Epithelial cell of esophagus (primary cell): ENCODE results near the gene FAM174C.
A peak's percentile ranks its signal among the peaks of the same experiment; 100 is the strongest.

ENCODE experiments used
- DNase-seq: peaks from one replicate; pipeline ENCODE4 v3.0.0; 2010; ENCODE audit warnings: low read depth
- H3K4me3 ChIP-seq: 2 replicates; pipeline ENCODE4 v1.5.1; 2011; ENCODE audit warnings: mild to moderate bottlenecking, low read length, control low read depth
- CTCF ChIP-seq: IDR thresholded peaks from 2 replicates; pipeline ENCODE4 v1.5.1; 2011; ENCODE audit warnings: low read depth, mild to moderate bottlenecking, low read length, control low read depth, inconsistent platforms; ENCODE audit not compliant: insufficient read depth; ENCODE audit errors: missing control alignments

FAM174C gene

GRCh38 chr19:1275260-1275975, at the start of gene FAM174C:
TSS of gene FAM174C (plus strand) at chr19:1275530. CDS start at chr19:1275550, 20 bp downstream.
- H3K4me3 ChIP-seq, result peak within 1 kb of the TSS; percentile 74
- no peak for TF ChIP-seq CTCF
- peak; percentile 98 for DNase-seq

DNA sequence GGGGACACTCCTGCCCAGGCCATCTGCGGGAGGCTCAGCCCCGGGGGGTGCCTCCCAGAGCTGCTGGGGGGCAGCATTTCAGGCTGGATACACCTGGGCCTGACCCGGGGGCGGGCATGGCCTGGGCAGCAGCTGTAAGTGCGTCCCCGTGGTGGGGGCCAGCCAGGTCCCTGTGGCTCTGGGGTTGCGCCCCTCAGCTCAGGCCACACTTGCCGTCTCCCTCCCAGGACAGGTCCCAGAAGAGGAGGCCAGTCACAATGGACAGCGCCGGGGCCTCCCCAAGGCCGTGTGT, 49.2 kb upstream of the FAM174C start:
- no peak for TF ChIP-seq CTCF
- no peak overlapping the region for H3K4me3 ChIP-seq

GRCh38 chr19:1226522-1227303, 48.6 kb upstream of the FAM174C start:
- no peak overlapping the region for H3K4me3 ChIP-seq
- TF ChIP-seq CTCF, result no peak
- DNase-seq, result no peak

More for the DNA sequence above, 49.2 kb upstream of the FAM174C start:
- no peak for DNase-seq

DNA sequence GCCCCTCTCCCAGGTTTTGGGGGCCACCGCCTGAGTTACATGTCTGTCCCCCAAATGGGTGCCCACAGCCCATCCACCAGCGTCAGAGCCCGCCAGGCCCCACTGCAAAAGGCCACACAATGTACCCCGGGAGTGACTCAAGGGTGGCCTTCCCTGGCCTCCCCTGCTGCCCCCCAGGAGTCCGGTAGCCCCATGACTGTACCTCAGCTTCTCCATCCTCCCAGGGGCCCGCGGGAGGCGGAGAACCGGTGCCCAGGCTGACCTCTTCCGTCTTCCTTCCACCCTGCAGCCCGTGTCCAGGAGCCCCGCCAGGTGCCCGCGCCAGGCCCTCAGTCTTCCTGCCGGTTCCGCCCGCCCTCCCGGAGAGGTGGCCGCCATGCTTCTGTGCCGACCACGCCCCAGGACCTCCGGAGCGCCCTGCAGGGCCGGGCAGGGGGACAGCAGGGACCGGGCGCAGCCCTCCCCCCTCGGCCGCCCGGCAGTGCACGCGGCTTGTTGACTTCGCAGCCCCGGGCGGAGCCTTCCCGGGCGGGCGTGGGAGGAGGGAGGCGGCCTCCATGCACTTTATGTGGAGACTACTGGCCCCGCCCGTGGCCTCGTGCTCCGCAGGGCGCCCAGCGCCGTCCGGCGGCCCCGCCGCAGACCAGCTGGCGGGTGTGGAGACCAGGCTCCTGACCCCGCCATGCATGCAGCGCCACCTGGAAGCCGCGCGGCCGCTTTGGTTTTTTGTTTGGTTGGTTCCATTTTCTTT, 47.9 kb upstream of the FAM174C start:
- no peak overlapping the region for H3K4me3 ChIP-seq
- no peak for DNase-seq
- TF ChIP-seq CTCF, result no peak

DNA sequence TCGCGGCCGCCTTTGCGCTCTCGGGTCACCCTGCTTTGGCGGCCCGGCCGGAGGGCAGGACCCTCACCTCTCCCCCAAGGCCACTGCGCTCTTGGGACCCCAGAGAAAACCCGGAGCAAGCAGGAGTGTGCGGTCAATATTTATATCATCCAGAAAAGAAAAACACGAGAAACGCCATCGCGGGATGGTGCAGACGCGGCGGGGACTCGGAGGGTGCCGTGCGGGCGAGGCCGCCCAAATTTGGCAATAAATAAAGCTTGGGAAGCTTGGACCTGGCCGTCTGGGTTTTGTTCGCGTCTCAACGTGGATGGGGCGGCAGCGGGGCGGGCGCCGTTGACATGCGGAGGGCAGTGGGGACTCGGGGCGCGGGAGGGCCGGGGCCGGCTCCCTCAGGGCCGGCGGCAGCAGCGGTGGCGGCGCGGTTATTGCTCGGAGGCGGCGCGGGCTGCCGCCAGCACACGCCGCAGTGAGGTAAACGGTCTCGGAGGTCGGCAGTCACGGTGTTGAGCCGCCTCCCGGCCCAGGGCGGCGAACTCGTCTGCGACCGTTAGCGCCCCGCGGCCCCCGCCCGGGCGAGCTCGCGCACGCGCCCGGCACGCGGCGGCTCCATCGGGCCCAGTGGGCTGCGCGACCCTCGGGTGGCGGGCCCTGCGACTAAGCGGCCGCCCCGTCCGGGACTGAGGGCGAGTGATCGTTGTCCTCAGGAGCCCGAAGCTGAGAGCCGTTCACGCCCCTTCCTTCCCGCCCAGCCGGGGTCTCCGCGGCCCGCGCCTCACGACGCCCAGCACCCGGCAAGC, 47.0 kb upstream of the FAM174C start:
- TF ChIP-seq CTCF, result no peak
- DNase-seq, result no peak
- no peak overlapping the region for H3K4me3 ChIP-seq

DNA sequence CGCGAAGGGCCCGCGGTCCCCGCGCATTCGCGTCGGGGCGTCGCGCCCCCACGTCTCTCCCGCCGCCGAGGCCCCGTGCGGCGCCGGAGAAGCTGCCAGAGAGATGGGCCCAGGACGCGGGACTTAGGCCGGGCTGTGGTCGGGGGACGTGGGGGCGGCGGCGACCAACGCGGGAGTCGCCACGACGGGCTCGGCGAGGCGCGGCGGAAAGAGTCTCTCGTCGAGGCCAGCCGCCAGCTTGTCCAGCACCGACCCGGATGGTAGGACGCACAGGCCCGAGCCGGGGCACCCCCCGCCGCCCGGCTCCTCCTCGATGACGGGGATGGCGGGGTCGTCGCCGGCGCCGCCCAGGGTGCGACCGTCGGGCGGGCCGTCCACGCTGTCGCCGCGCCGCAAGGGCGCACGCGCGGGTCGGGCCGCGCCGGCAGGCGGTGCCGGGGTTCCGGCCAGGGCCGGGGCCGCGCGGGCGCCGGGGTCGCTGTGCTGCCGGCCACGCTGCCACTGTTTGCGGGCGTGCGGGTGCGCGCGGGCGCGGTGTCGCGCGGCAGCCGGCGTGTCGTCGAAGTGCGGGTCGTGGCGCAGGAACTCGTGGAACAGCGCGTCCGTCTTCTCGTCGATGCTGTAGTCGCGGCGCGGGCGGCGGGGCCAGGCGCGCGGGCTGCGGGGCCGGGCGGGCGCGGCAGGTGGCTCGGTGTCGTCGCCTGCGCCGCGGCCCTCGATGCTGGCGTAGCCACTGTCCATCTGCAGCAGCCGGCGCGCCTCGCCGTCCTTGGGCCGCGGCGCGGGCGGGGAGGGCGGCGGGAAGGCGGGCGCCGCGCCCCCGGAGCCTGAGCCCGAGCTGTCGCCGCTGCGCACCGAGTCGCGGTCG, 46.0 kb upstream of the FAM174C start:
- no peak for TF ChIP-seq CTCF
- DNase-seq, result no peak
- no peak overlapping the region for H3K4me3 ChIP-seq
